HEK293 (cell line): ENCODE results near the gene CHGA.

Experiments
- REST ChIP-seq: fragments of 450-650 bp; formaldehyde crosslinking; IDR thresholded peaks from 2 replicates; pipeline ENCODE4 v1.5.1; 2016; ENCODE audit warnings: missing biosample characterization, missing genetic modification characterization
- ZBTB20 ChIP-seq: fragments of 450-650 bp; formaldehyde crosslinking; IDR thresholded peaks from 2 replicates; pipeline ENCODE4 v1.5.1; 2016; ENCODE audit warnings: missing biosample characterization, missing genetic modification characterization
- ZBTB7A ChIP-seq: fragments of 450-650 bp; formaldehyde crosslinking; IDR thresholded peaks from 2 replicates; pipeline ENCODE4 v1.5.1; 2016; ENCODE audit warnings: low read depth, missing biosample characterization, missing genetic modification characterization
- ZNF155 ChIP-seq: fragments of 450-650 bp; formaldehyde crosslinking; IDR thresholded peaks from 2 replicates; pipeline ENCODE4 v1.5.1; 2016; ENCODE audit warnings: missing biosample characterization, missing genetic modification characterization
- ZNF223 ChIP-seq: fragments of 450-650 bp; formaldehyde crosslinking; IDR thresholded peaks from 2 replicates; pipeline ENCODE4 v1.5.1; 2016; ENCODE audit warnings: missing biosample characterization, missing genetic modification characterization
- ZNF24 ChIP-seq: fragments of 450-650 bp; formaldehyde crosslinking; IDR thresholded peaks from 2 replicates; pipeline ENCODE4 v1.5.1; 2016; ENCODE audit warnings: missing biosample characterization, missing genetic modification characterization
- ZNF521 ChIP-seq: fragments of 450-650 bp; formaldehyde crosslinking; IDR thresholded peaks from 2 replicates; pipeline ENCODE4 v1.5.1; 2017; ENCODE audit warnings: missing biosample characterization, mild to moderate bottlenecking, missing genetic modification characterization
- ZNF707 ChIP-seq: fragments of 450-650 bp; formaldehyde crosslinking; IDR thresholded peaks from 2 replicates; pipeline ENCODE4 v1.5.1; 2016; ENCODE audit warnings: missing biosample characterization, missing genetic modification characterization
- ZNF747 ChIP-seq: fragments of 450-650 bp; formaldehyde crosslinking; IDR thresholded peaks from 2 replicates; pipeline ENCODE4 v1.5.1; 2016; ENCODE audit warnings: missing biosample characterization, missing genetic modification characterization
- TF ChIP-seq, protein P1 (sequence below): fragments of 450-650 bp; formaldehyde crosslinking; IDR thresholded peaks from 2 replicates; pipeline ENCODE4 v1.5.1; 2016; ENCODE audit warnings: missing biosample characterization, missing genetic modification characterization
- TF ChIP-seq, protein P2 (sequence below): fragments of 450-650 bp; formaldehyde crosslinking; IDR thresholded peaks from 2 replicates; pipeline ENCODE4 v1.5.1; 2017; ENCODE audit warnings: missing biosample characterization, mild to moderate bottlenecking, missing genetic modification characterization, moderate library complexity

GRCh38 chr14:92951912-92952471 lies 29.0 kb downstream of the CHGA start:
- TF ChIP-seq ZNF223 (tag by site-specific recombination) = no peak
- no peak for TF ChIP-seq ZBTB7A (tag by site-specific recombination)
- TF ChIP-seq ZNF521 (tag by site-specific recombination) = no peak
- TF ChIP-seq, protein P1, sequence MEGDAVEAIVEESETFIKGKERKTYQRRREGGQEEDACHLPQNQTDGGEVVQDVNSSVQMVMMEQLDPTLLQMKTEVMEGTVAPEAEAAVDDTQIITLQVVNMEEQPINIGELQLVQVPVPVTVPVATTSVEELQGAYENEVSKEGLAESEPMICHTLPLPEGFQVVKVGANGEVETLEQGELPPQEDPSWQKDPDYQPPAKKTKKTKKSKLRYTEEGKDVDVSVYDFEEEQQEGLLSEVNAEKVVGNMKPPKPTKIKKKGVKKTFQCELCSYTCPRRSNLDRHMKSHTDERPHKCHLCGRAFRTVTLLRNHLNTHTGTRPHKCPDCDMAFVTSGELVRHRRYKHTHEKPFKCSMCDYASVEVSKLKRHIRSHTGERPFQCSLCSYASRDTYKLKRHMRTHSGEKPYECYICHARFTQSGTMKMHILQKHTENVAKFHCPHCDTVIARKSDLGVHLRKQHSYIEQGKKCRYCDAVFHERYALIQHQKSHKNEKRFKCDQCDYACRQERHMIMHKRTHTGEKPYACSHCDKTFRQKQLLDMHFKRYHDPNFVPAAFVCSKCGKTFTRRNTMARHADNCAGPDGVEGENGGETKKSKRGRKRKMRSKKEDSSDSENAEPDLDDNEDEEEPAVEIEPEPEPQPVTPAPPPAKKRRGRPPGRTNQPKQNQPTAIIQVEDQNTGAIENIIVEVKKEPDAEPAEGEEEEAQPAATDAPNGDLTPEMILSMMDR (tag by site-specific recombination) = peak; percentile 92
- TF ChIP-seq ZNF747 (tag by site-specific recombination) = no peak
- peak; percentile 83 for TF ChIP-seq ZBTB20 (tag by site-specific recombination)
- no peak for TF ChIP-seq REST (tag by site-specific recombination)
- TF ChIP-seq ZNF24 (tag by site-specific recombination) = no peak
- TF ChIP-seq, protein P2, sequence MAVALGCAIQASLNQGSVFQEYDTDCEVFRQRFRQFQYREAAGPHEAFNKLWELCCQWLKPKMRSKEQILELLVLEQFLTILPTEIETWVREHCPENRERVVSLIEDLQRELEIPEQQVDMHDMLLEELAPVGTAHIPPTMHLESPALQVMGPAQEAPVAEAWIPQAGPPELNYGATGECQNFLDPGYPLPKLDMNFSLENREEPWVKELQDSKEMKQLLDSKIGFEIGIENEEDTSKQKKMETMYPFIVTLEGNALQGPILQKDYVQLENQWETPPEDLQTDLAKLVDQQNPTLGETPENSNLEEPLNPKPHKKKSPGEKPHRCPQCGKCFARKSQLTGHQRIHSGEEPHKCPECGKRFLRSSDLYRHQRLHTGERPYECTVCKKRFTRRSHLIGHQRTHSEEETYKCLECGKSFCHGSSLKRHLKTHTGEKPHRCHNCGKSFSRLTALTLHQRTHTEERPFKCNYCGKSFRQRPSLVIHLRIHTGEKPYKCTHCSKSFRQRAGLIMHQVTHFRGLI (tag by site-specific recombination) = no peak
- TF ChIP-seq ZNF155 = no peak
- TF ChIP-seq ZNF707 (tag by site-specific recombination) = no peak
